Pancreas (tissue), 10 donors: ENCODE measurements around the gene RNF187. TPM values are rescaled to one million over a fixed set of nuclear protein-coding genes. Genes with fewer than 3 reads are reported as not detected.

Source experiments
- ATAC-seq, 4 donors: fragments of 200-7000 bp; cut with Tn5 transposase; one replicate each; pipeline versions ENCODE4 v1.8.0 to v1.9.1; 2020; ENCODE audit warnings: mild to moderate bottlenecking in 4 of 4, moderate library complexity in 4 of 4
- DNase-seq, 6 donors: peaks; one replicate each; pipeline ENCODE4 v3.0.0-alpha.2; 2020
- FAIRE-seq: peaks from 2 replicates; lab custom pipeline; 2012; peaks lifted over from hg19 to GRCh38; lab: Jason Lieb, UNC
- H3K27ac ChIP-seq, 4 donors: fragments of 200-600 bp; sonication (generic); 1 replicate in 3 of 4; 2 replicates in 1 of 4; pipeline versions ENCODE4 v1.5.0 to v1.8.0; 2020
- H3K27me3 ChIP-seq, 4 donors: fragments of 200-600 bp; one replicate each; pipeline ENCODE4 v1.8.0; 2021
- H3K36me3 ChIP-seq, 3 donors: fragments of 200-600 bp; sonication (generic) in 1 of 3; one replicate each; pipeline versions ENCODE4 v1.5.0 to v1.8.0; 2020 to 2021
- H3K4me1 ChIP-seq, 3 donors: fragments of 200-600 bp; one replicate each; pipeline ENCODE4 v1.8.0; 2021
- H3K4me3 ChIP-seq, 4 donors: fragments of 200-600 bp; sonication (generic) in 2 of 4; one replicate each; pipeline versions ENCODE4 v1.5.0 to v1.8.0; 2020 to 2021
- H3K9me3 ChIP-seq, 4 donors: fragments of 200-600 bp; one replicate each; pipeline ENCODE4 v1.8.0; 2021
- WGBS, 2 donors: extraction: QIAGEN DNeasy Blood & Tissue Kit; methylation state at CpG; one replicate each; pipeline ENCODE4 v1.1.7; 2013; 5-methylcytosine and 5-hydroxymethylcytosine counted together
- intact Hi-C, 3 donors: fragments of 100-400 bp; cut with DNase I; formaldehyde crosslinking; loops; one replicate each; pipeline versions ENCODE4 v1.11.1 to v1.14.2; 2022
- polyA plus RNA-seq, 2 donors: library from polyadenylated mRNA; stranded (reverse); fragments of 200-250 nt; gene quantifications; one replicate each; pipeline ENCODE4 v1.2.3, GENCODE V29; 2013
- total RNA-seq, 6 donors: library from RNA; stranded (reverse); fragmentation: NEBNext Ultra II Directional in 4 of 6; extraction: Animal tissue kit (Norgen Biotek cat#: 25700) in 4 of 6; gene quantifications; one replicate each; pipeline versions ENCODE4 v1.2.1 to v1.2.4, GENCODE V29; 2021 to 2023
- TF ChIP-seq, protein P1 (sequence below), 4 donors: fragments of 200-600 bp; sonication (generic) in 3 of 4; IDR thresholded peaks; one replicate each; pipeline versions ENCODE4 v1.5.0 to v1.8.0; 2021; ENCODE audit warnings: antibody characterized with exemption in 4 of 4
- donor health status: healthy with polysubstance abuse.
- donor health status: DM: no; HTN: no; CAD: no; lungs with moderate emphysema.
- donor health status: DM: no; HTN: no; CAD: no.
- donor health status: control.
- donor health status: control.
- donor health status: Bipolar disorder and iron deficiency.
- donor health status: DM: yes; HTN: yes; CAD: no.
- donor health status: DM: no; HTN: no; CAD: no.
- donor health status: DM: no; HTN: no; CAD: no.
- donor health status: DM: yes; HTN: yes; CAD: no.

Gene RNF187
- total and polyA plus RNA-seq, 8 donors = 16.0 to 60.2 (median 51.4) TPM

DNA sequence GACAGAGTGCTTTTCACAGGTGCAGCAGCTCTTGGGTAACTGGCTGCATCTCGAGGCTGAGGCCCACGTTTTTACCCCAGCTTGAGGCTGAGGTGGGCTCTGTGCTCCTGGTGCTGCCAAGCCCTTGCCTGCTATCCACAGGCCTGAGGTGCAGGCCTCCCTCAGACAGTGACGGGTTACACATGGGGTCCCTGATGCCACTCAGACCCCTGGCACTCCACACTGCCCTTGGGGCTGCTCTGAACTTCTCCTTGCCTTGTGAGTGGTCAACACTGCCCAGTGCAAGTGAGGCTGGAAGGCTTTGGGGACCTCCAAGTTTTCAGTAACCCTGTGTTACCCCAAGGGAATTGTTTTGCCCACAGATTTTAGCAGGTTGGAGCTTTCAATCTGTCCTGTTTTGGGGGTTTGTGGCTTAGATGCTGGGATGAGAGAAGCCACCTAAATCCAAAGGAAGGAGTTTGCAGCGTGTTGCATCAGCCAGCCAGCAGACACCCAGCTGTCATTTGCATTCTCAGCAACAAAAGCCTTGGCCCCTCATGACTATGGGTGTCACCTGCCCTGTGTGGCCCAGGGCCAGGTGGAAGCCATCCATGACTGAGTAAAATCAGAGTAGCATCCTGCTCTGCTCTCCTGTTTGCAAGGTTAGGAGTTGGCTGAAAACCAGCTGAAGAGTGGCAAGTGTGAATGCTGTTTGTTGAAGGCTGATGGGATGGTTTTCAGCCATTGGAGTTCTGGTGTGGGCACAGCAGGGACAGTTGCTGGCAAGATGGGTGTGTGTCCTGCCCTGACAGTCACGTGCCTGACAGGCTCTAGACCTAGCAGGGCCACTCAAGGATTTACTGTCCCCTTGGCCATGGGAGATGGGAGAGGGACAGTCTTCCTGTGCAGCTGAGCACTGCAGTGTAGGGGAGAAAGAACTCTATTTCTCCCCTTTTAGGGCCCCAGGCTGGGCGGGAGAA is 3.2 kb downstream of the RNF187 start:
- no peak for ATAC-seq
- DNase-seq = no peak
- FAIRE-seq = no peak
- H3K27ac ChIP-seq = no peak overlapping the region
- H3K36me3 ChIP-seq = peaks cover 0 to 41% (median 7%) of the 10 kb centered on the region in 3 donors
- H3K4me3 ChIP-seq = no peak overlapping the region
- TF ChIP-seq, protein P1, sequence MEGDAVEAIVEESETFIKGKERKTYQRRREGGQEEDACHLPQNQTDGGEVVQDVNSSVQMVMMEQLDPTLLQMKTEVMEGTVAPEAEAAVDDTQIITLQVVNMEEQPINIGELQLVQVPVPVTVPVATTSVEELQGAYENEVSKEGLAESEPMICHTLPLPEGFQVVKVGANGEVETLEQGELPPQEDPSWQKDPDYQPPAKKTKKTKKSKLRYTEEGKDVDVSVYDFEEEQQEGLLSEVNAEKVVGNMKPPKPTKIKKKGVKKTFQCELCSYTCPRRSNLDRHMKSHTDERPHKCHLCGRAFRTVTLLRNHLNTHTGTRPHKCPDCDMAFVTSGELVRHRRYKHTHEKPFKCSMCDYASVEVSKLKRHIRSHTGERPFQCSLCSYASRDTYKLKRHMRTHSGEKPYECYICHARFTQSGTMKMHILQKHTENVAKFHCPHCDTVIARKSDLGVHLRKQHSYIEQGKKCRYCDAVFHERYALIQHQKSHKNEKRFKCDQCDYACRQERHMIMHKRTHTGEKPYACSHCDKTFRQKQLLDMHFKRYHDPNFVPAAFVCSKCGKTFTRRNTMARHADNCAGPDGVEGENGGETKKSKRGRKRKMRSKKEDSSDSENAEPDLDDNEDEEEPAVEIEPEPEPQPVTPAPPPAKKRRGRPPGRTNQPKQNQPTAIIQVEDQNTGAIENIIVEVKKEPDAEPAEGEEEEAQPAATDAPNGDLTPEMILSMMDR (IDR thresholded peaks at IDR 0.05) = no peak
- intact Hi-C loops = no loop called here
- H3K9me3 ChIP-seq = no peaks in the 10 kb centered on the region
- H3K27me3 ChIP-seq = no peaks in the 10 kb centered on the region
- WGBS, 2 donors = 86 to 88% methylated on average over 6 of the region's 6 CpGs
- peaks cover 4 to 19% (median 13%) of the 10 kb centered on the region in 3 donors for H3K4me1 ChIP-seq

DNA sequence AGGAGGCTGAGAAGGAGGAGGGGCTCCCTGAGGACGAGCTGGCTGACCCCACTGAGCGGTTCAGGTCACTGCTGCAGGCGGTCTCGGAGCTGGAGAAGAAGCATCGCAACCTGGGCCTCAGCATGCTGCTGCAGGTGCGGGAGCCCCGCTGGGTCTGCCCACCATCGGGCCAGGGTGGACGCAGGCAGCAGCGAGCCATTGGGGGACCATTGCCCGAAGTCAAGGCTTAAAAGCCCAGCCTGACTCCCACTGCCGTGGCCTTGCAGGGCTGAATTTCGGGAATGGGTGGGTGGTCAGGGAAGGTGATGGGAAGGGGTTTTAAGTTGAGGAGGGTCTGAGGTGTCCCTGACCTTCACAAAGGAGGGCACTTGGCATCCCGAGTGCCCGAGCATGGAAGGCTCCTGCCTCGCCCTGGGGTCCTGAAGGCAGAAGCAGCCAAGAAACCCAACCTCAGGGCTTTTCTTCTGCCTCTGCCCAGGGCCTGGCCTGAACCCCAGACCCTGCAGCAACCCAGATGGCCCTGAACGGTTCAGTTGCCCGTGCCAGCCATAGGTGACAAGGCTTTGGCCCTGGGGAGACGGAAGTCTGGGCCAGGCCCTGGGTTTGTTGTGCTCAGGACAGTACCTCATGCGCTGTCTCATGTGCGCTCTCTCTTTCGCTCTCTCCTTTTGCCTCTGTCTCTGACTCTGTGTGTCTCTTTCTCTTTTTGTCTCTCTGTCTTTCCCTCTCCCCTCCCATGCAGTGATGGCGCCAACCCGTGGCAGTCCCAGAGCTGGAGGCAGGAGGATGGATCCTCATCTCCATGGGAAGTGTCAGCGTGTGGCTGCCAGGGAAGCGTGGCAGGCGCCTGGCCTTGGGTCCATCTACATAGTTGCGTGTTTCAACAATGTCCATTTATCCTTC is 6.2 kb downstream of the RNF187 start:
- peaks cover 4 to 10% (median 4%) of the 10 kb centered on the region in 3 donors for H3K4me1 ChIP-seq
- H3K9me3 ChIP-seq = no peaks in the 10 kb centered on the region
- FAIRE-seq (no peak), DNase-seq (peak in 1 of 6 donors; percentile 72), ATAC-seq (no peak)
- peaks cover 0 to 41% (median 7%) of the 10 kb centered on the region in 3 donors for H3K36me3 ChIP-seq
- no peak overlapping the region for H3K4me3 ChIP-seq
- 92 to 96% methylated on average over 28 of the region's 28 CpGs for WGBS, 2 donors
- TF ChIP-seq, protein P1 (IDR thresholded peaks at IDR 0.05) = no peak
- H3K27me3 ChIP-seq = no peaks in the 10 kb centered on the region
- H3K27ac ChIP-seq = no peak overlapping the region
- intact Hi-C loops = no loop called here

DNA sequence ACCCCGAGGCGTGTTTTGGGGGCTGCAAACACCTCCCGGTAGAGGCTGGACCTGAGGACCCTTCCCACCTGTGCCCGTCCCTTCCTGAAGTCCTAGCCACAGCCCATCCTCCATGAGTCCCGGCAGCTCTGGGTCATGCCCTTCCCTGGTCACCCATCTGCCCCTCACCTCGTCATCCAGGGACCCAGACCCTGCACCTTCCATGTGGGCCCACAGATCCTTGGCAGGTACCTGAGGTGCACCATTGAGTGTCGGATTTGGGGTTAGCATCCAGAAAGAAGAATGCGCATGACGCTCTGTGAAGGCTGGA is 6.8 kb downstream of the RNF187 start:
- DNase-seq = no peak
- H3K4me3 ChIP-seq = no peak overlapping the region
- H3K27me3 ChIP-seq = no peaks in the 10 kb centered on the region
- no peaks in the 10 kb centered on the region for H3K9me3 ChIP-seq
- FAIRE-seq = no peak
- 86 to 88% methylated on average over 8 to 9 of the region's 9 CpGs for WGBS, 2 donors
- intact Hi-C loops = no loop called here
- H3K36me3 ChIP-seq = peaks cover 0 to 41% (median 7%) of the 10 kb centered on the region in 3 donors
- peaks cover 0 to 5% (median 0%) of the 10 kb centered on the region in 3 donors for H3K4me1 ChIP-seq
- no peak for ATAC-seq
- TF ChIP-seq, protein P1 (IDR thresholded peaks at IDR 0.05) = no peak
- no peak overlapping the region for H3K27ac ChIP-seq

DNA sequence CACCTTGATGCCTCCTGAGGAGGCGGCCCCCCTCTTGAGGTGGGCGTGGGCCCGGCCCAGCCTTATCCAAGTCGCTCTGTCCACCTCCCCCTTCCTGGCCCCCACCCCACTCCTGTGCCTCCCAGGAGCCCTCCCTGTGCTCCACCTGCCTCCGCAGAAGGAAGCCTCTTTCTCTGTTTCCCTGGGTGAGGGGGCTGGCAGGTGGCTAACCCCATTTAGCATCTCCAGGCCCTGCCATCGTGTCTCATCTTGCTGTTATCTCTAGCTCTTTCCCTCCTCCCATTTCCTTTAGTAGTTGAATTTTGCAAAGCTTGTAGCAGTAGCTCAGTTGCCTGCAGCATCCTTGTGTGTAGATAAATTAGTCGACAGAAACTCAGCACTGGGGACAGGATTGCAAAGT is 7.2 kb downstream of the RNF187 start:
- ATAC-seq (no peak), DNase-seq (no peak), FAIRE-seq (no peak)
- no peak overlapping the region for H3K4me3 ChIP-seq
- WGBS, 2 donors = 76 to 79% methylated on average over 7 of the region's 7 CpGs
- intact Hi-C loops = no loop called here
- H3K36me3 ChIP-seq = peaks cover 0 to 41% (median 7%) of the 10 kb centered on the region in 3 donors
- H3K9me3 ChIP-seq = no peaks in the 10 kb centered on the region
- TF ChIP-seq, protein P1 (IDR thresholded peaks at IDR 0.05) = no peak
- H3K4me1 ChIP-seq = peaks cover 0 to 3% (median 0%) of the 10 kb centered on the region in 3 donors
- no peak overlapping the region for H3K27ac ChIP-seq
- no peaks in the 10 kb centered on the region for H3K27me3 ChIP-seq
